Measurements from ENCODE around the gene MAGI1. TPM values are rescaled to one million over a fixed set of nuclear protein-coding genes. Genes with fewer than 3 reads are reported as not detected.

Gene MAGI1
- total and polyA plus RNA-seq, 2 donors (not counting 1 experiment from before 2014, with no cell fraction given), result 15.7 to 23.7 TPM

DNA sequence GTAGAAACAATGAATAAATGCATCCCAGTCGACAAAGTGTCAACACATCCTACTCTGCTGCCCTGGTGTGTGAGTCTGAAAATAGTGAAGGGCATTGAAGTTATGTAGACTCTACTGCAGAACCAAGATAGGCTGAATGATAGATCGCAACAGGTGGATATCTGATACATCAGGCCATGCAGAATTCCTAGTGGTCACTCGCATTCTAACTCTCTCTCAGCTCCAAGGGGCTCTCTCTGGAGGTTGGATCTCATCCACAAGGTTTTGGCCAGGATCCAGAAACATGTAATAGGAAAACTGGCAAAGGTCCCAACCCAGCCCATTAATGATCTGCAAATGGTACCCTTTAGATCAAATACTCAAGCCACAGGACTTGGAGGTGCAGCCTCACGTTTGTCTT is 514.1 kb downstream of the MAGI1 start:
- Histone ChIP-seq H3K4me3 (replicated peaks in 1 of 4; ENCODE audit: control extremely low read depth in 1 of 4, insufficient read depth in 1 of 4, low read depth in 3 of 4, low read length in 4 of 4) (no peak overlapping the region), H3K9ac (ENCODE audit: insufficient read depth, low read length) (no peak overlapping the region), H2AFZ (ENCODE audit: low read length) (no peak overlapping the region), H3K9me3 (ENCODE audit: control insufficient read depth, insufficient read depth, low read depth, low read length) (no peaks in the 10 kb centered on the region), H3K27ac (ENCODE audit: insufficient read depth, low read length) (no peak overlapping the region), H3K36me3 (ENCODE audit: control insufficient read depth, insufficient read depth, low read length) (no peaks in the 10 kb centered on the region), H4K20me1 (ENCODE audit: control insufficient read depth, extremely low read depth, insufficient read depth, low read length) (no peaks in the 10 kb centered on the region), H3K79me2 (ENCODE audit: control insufficient read depth, insufficient read depth, low read length) (no peaks in the 10 kb centered on the region), H3K27me3 (ENCODE audit: control insufficient read depth, insufficient read depth, low read length) (no peaks in the 10 kb centered on the region), H3K4me1 (ENCODE audit: control insufficient read depth, extremely low read depth, insufficient read depth, low read length) (no peaks in the 10 kb centered on the region), H3K4me2 (ENCODE audit: extremely low read depth, insufficient read depth, low read length) (no peak overlapping the region)
- TF ChIP-seq, protein P1, sequence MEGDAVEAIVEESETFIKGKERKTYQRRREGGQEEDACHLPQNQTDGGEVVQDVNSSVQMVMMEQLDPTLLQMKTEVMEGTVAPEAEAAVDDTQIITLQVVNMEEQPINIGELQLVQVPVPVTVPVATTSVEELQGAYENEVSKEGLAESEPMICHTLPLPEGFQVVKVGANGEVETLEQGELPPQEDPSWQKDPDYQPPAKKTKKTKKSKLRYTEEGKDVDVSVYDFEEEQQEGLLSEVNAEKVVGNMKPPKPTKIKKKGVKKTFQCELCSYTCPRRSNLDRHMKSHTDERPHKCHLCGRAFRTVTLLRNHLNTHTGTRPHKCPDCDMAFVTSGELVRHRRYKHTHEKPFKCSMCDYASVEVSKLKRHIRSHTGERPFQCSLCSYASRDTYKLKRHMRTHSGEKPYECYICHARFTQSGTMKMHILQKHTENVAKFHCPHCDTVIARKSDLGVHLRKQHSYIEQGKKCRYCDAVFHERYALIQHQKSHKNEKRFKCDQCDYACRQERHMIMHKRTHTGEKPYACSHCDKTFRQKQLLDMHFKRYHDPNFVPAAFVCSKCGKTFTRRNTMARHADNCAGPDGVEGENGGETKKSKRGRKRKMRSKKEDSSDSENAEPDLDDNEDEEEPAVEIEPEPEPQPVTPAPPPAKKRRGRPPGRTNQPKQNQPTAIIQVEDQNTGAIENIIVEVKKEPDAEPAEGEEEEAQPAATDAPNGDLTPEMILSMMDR (conservative IDR thresholded peaks at IDR 0.05 in 1 of 2, IDR thresholded peaks at IDR 0.05 in 1 of 2; ENCODE audit: low read depth in 1 of 2, low read length in 2 of 2), result no peak
- no peak for TF ChIP-seq EZH2 (IDR thresholded peaks at IDR 0.05; ENCODE audit: low read length, missing control alignments)
- DNase-seq (ENCODE audit: low read depth in 2 of 2), result no peak

DNA sequence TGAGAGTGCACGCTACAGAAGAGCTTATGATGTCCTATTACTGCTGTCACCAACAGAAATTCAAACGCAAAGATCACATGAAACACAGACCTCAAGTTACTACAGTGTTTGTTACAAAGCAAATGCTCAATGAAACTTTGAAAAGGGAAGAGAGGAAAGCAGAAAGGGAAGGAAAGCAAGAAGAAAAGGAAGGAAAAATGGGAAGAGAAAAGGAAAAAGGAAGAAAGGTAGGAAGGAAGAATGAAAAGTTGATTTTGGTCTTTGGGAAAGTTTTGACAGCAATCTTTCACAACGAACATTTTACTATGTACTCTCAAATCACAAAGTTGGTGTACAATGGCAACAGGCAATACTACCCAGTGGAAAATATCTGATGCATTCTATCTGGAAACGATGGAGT is 514.8 kb downstream of the MAGI1 start:
- H2AFZ ChIP-seq (ENCODE audit: low read length), result no peak overlapping the region
- H3K4me2 ChIP-seq (ENCODE audit: extremely low read depth, insufficient read depth, low read length), result no peak overlapping the region
- no peaks in the 10 kb centered on the region for H3K4me1 ChIP-seq (ENCODE audit: control insufficient read depth, extremely low read depth, insufficient read depth, low read length)
- H3K9ac ChIP-seq (ENCODE audit: insufficient read depth, low read length), result no peak overlapping the region
- H3K36me3 ChIP-seq (ENCODE audit: control insufficient read depth, insufficient read depth, low read length), result no peaks in the 10 kb centered on the region
- no peak overlapping the region for H3K4me3 ChIP-seq (replicated peaks in 1 of 4; ENCODE audit: control extremely low read depth in 1 of 4, insufficient read depth in 1 of 4, low read depth in 3 of 4, low read length in 4 of 4)
- no peak overlapping the region for H3K27ac ChIP-seq (ENCODE audit: insufficient read depth, low read length)
- DNase-seq (ENCODE audit: low read depth in 2 of 2), result no peak
- H4K20me1 ChIP-seq (ENCODE audit: control insufficient read depth, extremely low read depth, insufficient read depth, low read length), result no peaks in the 10 kb centered on the region
- no peaks in the 10 kb centered on the region for H3K27me3 ChIP-seq (ENCODE audit: control insufficient read depth, insufficient read depth, low read length)
- no peaks in the 10 kb centered on the region for H3K9me3 ChIP-seq (ENCODE audit: control insufficient read depth, insufficient read depth, low read depth, low read length)
- no peaks in the 10 kb centered on the region for H3K79me2 ChIP-seq (ENCODE audit: control insufficient read depth, insufficient read depth, low read length)
- TF ChIP-seq, protein P1 (conservative IDR thresholded peaks at IDR 0.05 in 1 of 2, IDR thresholded peaks at IDR 0.05 in 1 of 2; ENCODE audit: low read depth in 1 of 2, low read length in 2 of 2), result no peak
- no peak for TF ChIP-seq EZH2 (IDR thresholded peaks at IDR 0.05; ENCODE audit: low read length, missing control alignments)

DNA sequence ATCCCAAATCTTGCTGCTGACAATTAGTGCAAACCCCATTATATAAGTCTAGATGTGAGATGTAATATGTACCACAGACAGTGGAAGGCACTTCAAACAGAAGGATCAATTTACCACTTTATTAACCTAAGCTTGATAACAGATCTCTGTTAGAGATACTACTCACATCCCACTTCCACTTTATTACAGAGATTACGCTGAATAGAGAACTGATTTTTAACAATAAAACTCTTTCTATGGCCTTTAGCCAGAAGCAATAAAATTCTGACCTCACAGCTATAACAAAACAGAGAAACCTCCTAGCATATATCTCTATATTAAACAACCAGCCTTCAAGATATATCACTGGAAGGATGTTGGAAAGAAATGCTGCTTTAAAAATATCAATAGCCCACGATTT is 517.7 kb downstream of the MAGI1 start:
- no peak overlapping the region for H3K9ac ChIP-seq (ENCODE audit: insufficient read depth, low read length)
- H3K27me3 ChIP-seq (ENCODE audit: control insufficient read depth, insufficient read depth, low read length), result no peaks in the 10 kb centered on the region
- no peaks in the 10 kb centered on the region for H3K36me3 ChIP-seq (ENCODE audit: control insufficient read depth, insufficient read depth, low read length)
- H3K9me3 ChIP-seq (ENCODE audit: control insufficient read depth, insufficient read depth, low read depth, low read length), result no peaks in the 10 kb centered on the region
- no peaks in the 10 kb centered on the region for H3K4me1 ChIP-seq (ENCODE audit: control insufficient read depth, extremely low read depth, insufficient read depth, low read length)
- H3K4me2 ChIP-seq (ENCODE audit: extremely low read depth, insufficient read depth, low read length), result no peak overlapping the region
- no peaks in the 10 kb centered on the region for H4K20me1 ChIP-seq (ENCODE audit: control insufficient read depth, extremely low read depth, insufficient read depth, low read length)
- DNase-seq (ENCODE audit: low read depth in 2 of 2), result no peak
- H3K27ac ChIP-seq (ENCODE audit: insufficient read depth, low read length), result no peak overlapping the region
- H3K4me3 ChIP-seq (replicated peaks in 1 of 4; ENCODE audit: control extremely low read depth in 1 of 4, insufficient read depth in 1 of 4, low read depth in 3 of 4, low read length in 4 of 4), result no peak overlapping the region
- H2AFZ ChIP-seq (ENCODE audit: low read length), result no peak overlapping the region
- TF ChIP-seq, protein P1 (conservative IDR thresholded peaks at IDR 0.05 in 1 of 2, IDR thresholded peaks at IDR 0.05 in 1 of 2; ENCODE audit: low read depth in 1 of 2, low read length in 2 of 2), result no peak
- no peak for TF ChIP-seq EZH2 (IDR thresholded peaks at IDR 0.05; ENCODE audit: low read length, missing control alignments)
- H3K79me2 ChIP-seq (ENCODE audit: control insufficient read depth, insufficient read depth, low read length), result no peaks in the 10 kb centered on the region
